GM12891 (cell line): Measurements from ENCODE around the gene BCAR3.

Experiments
- PAX5 ChIP-seq: IDR thresholded peaks from 2 replicates; pipeline ENCODE4 v1.6.1; 2011; ENCODE audit warnings: low read length, moderate library complexity, mild to moderate bottlenecking; ENCODE audit not compliant: insufficient read depth, severe bottlenecking
- POLR2A ChIP-seq: IDR thresholded peaks from 2 replicates; pipeline ENCODE4 v1.6.1; 2011; ENCODE audit warnings: low read depth, low read length, control low read depth
- POLR2AphosphoS5 ChIP-seq: IDR thresholded peaks from 2 replicates; pipeline ENCODE4 v1.6.1; 2011; ENCODE audit warnings: low read depth, low read length, control low read depth
- POU2F2 ChIP-seq: IDR thresholded peaks from 2 replicates; pipeline ENCODE4 v1.6.1; 2011; ENCODE audit warnings: low read depth, mild to moderate bottlenecking, control low read depth, low read length, moderate library complexity
- SPI1 ChIP-seq: IDR thresholded peaks from 2 replicates; pipeline ENCODE4 v1.6.1; 2011; ENCODE audit warnings: low read depth, low read length, control low read depth
- TAF1 ChIP-seq: IDR thresholded peaks from 2 replicates; pipeline ENCODE4 v1.6.1; 2011; ENCODE audit warnings: low read depth, low read length, control low read depth

DNA sequence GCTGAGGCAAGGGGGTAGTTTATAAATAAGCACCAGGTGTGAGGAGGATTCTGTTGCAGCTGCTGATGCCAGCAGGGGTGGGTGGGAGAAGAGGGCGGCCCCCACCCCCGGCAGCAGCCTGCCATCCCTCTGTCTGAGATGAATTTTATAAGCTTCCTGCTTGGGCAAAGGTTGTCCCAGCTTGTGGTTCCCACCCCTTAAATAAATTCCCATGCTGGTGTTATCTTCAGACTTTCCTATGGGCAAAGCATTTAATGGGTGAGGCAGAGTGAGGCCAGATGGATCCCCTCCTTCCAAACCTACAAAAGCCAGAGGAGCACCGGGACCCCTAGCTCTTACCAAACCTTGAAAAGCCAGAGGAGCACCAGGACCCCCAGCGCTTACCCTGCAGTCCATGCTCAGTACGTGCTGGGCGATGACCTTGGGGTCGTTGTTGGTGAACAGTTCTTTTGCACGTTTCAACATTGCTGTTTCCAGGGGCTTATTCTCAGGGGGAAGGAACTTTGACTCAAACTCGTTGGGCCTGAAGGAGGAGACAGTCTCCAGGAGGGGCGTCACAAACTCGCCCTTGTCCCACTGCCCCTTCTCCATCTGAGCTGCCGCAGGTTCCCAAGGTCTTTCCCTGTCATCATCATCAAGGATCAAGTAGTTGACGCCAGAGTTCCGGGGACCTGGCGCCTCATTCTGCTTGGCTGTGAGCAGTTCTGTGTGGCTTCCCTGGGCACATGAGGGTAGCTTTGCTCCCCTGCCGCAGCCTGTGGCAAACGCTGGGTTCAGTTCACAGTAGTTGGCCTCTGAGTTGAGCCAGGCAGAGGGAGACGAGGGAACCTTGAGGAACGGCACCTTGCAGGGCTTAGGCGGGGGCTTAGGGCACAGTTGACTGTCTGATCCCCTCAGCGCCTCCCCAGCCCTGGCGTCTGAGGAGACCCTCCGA lies 99.5 kb downstream of the BCAR3 start:
- TF ChIP-seq TAF1 (no peak), POLR2AphosphoS5 (no peak), POLR2A (no peak), SPI1 (no peak), POU2F2 (no peak), PAX5 (no peak)
